Measurements from ENCODE around the gene COL26A1.

Gene COL26A1

GRCh38 chr7:101556453-101556968 lies 193.8 kb downstream of the COL26A1 start (continued):
- TF ChIP-seq ZNF248 (tag by site-specific recombination; IDR thresholded peaks at IDR 0.05): 0 out of 2 replicates have a peak, but pooled peaks have one; percentile 2

- ChIA-PET POLR2A (no interaction called here), CTCF (no interaction called here)
- no peak for TF ChIP-seq ZNF510 (tag by site-specific recombination; IDR thresholded peaks at IDR 0.05; ENCODE audit: insufficient replicate concordance)
- TF ChIP-seq, protein P1, sequence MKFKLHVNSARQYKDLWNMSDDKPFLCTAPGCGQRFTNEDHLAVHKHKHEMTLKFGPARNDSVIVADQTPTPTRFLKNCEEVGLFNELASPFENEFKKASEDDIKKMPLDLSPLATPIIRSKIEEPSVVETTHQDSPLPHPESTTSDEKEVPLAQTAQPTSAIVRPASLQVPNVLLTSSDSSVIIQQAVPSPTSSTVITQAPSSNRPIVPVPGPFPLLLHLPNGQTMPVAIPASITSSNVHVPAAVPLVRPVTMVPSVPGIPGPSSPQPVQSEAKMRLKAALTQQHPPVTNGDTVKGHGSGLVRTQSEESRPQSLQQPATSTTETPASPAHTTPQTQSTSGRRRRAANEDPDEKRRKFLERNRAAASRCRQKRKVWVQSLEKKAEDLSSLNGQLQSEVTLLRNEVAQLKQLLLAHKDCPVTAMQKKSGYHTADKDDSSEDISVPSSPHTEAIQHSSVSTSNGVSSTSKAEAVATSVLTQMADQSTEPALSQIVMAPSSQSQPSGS (tag by site-specific recombination; IDR thresholded peaks at IDR 0.05; ENCODE audit: low read depth): no peak
- TF ChIP-seq, protein P2, sequence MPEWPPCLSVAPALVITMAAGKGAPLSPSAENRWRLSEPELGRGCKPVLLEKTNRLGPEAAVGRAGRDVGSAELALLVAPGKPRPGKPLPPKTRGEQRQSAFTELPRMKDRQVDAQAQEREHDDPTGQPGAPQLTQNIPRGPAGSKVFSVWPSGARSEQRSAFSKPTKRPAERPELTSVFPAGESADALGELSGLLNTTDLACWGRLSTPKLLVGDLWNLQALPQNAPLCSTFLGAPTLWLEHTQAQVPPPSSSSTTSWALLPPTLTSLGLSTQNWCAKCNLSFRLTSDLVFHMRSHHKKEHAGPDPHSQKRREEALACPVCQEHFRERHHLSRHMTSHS (tag by site-specific recombination; IDR thresholded peaks at IDR 0.05): no peak
- TF ChIP-seq ZNF148 (tag by site-specific recombination; IDR thresholded peaks at IDR 0.05; ENCODE audit: borderline replicate concordance): no peak
- no peak for TF ChIP-seq ZNF585B (tag by site-specific recombination; IDR thresholded peaks at IDR 0.05)
- no peak for TF ChIP-seq BCL11A (tag by site-specific recombination; IDR thresholded peaks at IDR 0.05; ENCODE audit: low read depth)
- TF ChIP-seq ZNF548 (tag by site-specific recombination; IDR thresholded peaks at IDR 0.05): no peak
- TF ChIP-seq IKZF3 (tag by site-specific recombination; IDR thresholded peaks at IDR 0.05): no peak
- TF ChIP-seq SP2 (tag by site-specific recombination; IDR thresholded peaks at IDR 0.05): no peak
- TF ChIP-seq, protein P3, sequence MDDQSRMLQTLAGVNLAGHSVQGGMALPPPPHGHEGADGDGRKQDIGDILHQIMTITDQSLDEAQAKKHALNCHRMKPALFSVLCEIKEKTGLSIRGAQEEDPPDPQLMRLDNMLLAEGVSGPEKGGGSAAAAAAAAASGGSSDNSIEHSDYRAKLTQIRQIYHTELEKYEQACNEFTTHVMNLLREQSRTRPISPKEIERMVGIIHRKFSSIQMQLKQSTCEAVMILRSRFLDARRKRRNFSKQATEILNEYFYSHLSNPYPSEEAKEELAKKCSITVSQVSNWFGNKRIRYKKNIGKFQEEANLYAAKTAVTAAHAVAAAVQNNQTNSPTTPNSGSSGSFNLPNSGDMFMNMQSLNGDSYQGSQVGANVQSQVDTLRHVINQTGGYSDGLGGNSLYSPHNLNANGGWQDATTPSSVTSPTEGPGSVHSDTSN (CRISPR knock-in tag; IDR thresholded peaks at IDR 0.05): no peak
- no peak for TF ChIP-seq ZNF623 (tag by site-specific recombination; IDR thresholded peaks at IDR 0.05)
- no peak overlapping the region for H3K4me3 ChIP-seq (ENCODE audit: low read depth, low read length)
- H3K4me1 ChIP-seq (ENCODE audit: control insufficient read depth, insufficient read depth, low read length): no peaks in the 10 kb centered on the region
- H3K36me3 ChIP-seq (ENCODE audit: control insufficient read depth in 2 of 2, insufficient read depth in 1 of 2, low read length in 2 of 2): no peaks in the 10 kb centered on the region
- no peaks in the 10 kb centered on the region for H3K9me3 ChIP-seq (ENCODE audit: control insufficient read depth, insufficient read depth, low read depth, low read length)
- no peak overlapping the region for H3K27ac ChIP-seq (ENCODE audit: extremely low read depth, low read depth, low read length)
Measured at GRCh38 chr7:101557421-101557820, 194.7 kb downstream of the COL26A1 start.

- no peak overlapping the region for H3K27ac ChIP-seq (ENCODE audit: extremely low read depth, low read depth, low read length)
- ChIA-PET POLR2A (no interaction called here), CTCF (interaction anchor here (0.6 to 1.6 kb wide), 2 partner anchors 15 to 267 kb away, joined by 3 to 6 read pairs; no protein-coding TSS in a partner anchor)
- H3K4me3 ChIP-seq (ENCODE audit: low read depth, low read length): no peak overlapping the region
- no peaks in the 10 kb centered on the region for H3K4me1 ChIP-seq (ENCODE audit: control insufficient read depth, insufficient read depth, low read length)
- TF ChIP-seq ZNF621 (tag by site-specific recombination; IDR thresholded peaks at IDR 0.05) (no peak), ZNF692 (tag by site-specific recombination; IDR thresholded peaks at IDR 0.05) (no peak), YY1 (tag by site-specific recombination; IDR thresholded peaks at IDR 0.05) (no peak), ZIC2 (tag by site-specific recombination; IDR thresholded peaks at IDR 0.05) (no peak), ZNF23 (tag by site-specific recombination; IDR thresholded peaks at IDR 0.05; ENCODE audit: borderline replicate concordance) (no peak)
- TF ChIP-seq, protein P3 (CRISPR knock-in tag; IDR thresholded peaks at IDR 0.05): no peak
- H3K9me3 ChIP-seq (ENCODE audit: control insufficient read depth, insufficient read depth, low read depth, low read length): no peaks in the 10 kb centered on the region
- H3K36me3 ChIP-seq (ENCODE audit: control insufficient read depth in 2 of 2, insufficient read depth in 1 of 2, low read length in 2 of 2): no peaks in the 10 kb centered on the region
Measured at GRCh38 chr7:101557978-101558741, 195.5 kb downstream of the COL26A1 start.
